ENCODE data around the gene SRRM1. TPM values are rescaled to one million over a fixed set of nuclear protein-coding genes. Genes with fewer than 3 reads are reported as not detected.
A peak's percentile ranks its signal among the peaks of the same experiment; 100 is the strongest.

Gene SRRM1
- total and polyA plus RNA-seq, 9 of the 15 experiments (the other 6 are each of a cell fraction or from before 2014, with no cell fraction given) = 54.5 to 268 (median 115) TPM

GRCh38 chr1:24656046-24656445 is 12.9 kb downstream of the SRRM1 start (continued):
- TF ChIP-seq KDM2B (CRISPR knock-in tag; IDR thresholded peaks at IDR 0.05) (no peak), ZNF165 (CRISPR knock-in tag; IDR thresholded peaks at IDR 0.05; ENCODE audit: borderline replicate concordance) (no peak), NCOR1 (IDR thresholded peaks at IDR 0.05) (peak; percentile 73), CCNT2 (IDR thresholded peaks at IDR 0.05; ENCODE audit: borderline replicate concordance, extremely low read depth, insufficient read length, low read depth, low read length) (peak; percentile 36), ZNF3 (CRISPR knock-in tag; IDR thresholded peaks at IDR 0.05) (no peak), RREB1 (CRISPR knock-in tag; IDR thresholded peaks at IDR 0.05) (no peak), TCFL5 (CRISPR knock-in tag; conservative IDR thresholded peaks at IDR 0.05) (no peak), NFIC (IDR thresholded peaks at IDR 0.05) (peak; percentile 35; the same call in 1 of the 2 replicates), TCF3 (CRISPR knock-in tag; IDR thresholded peaks at IDR 0.05) (peak; percentile 91), NFE2L1 (tag; IDR thresholded peaks at IDR 0.05; ENCODE audit: borderline replicate concordance, low read depth) (no peak), CUX1 (CRISPR knock-in tag; IDR thresholded peaks at IDR 0.05) (no peak), RCOR1 (IDR thresholded peaks at IDR 0.05; ENCODE audit: borderline replicate concordance in 1 of 2, low read depth in 2 of 2, low read length in 2 of 2) (peak in 1 of 2 experiments; percentile 64; a peak in 1 of 4 replicates), TSC22D4 (tag; IDR thresholded peaks at IDR 0.05) (no peak), SOX6 (IDR thresholded peaks at IDR 0.05) (peak; percentile 72), SREBF1 (IDR thresholded peaks at IDR 0.05; ENCODE audit: borderline replicate concordance, low read depth, low read length) (no peak), SMARCA4 (IDR thresholded peaks at IDR 0.05) (peak; percentile 76), POLR2AphosphoS5 (IDR thresholded peaks at IDR 0.05; ENCODE audit: control insufficient read depth, insufficient read depth, low read depth, low read length) (0 out of 2 replicates have a peak, but pooled peaks have one; percentile 53), DACH1 (IDR thresholded peaks at IDR 0.05; ENCODE audit: partially characterized antibody) (no peak), TEAD4 (IDR thresholded peaks at IDR 0.05; ENCODE audit: low read length) (peak; percentile 80), TEAD4 (CRISPR knock-in tag; IDR thresholded peaks at IDR 0.05; ENCODE audit: borderline replicate concordance) (no peak)
